Skin epidermis (tissue), 12 donors: Measurements from ENCODE around the gene NAP1L5.
A peak's percentile ranks its signal among the peaks of the same experiment; 100 is the strongest.

Experiments used
- H3K27ac ChIP-seq, 21 experiments: fragments of 200-600 bp; sonication (generic) in 11 of 21; one replicate each; pipeline ENCODE4 v1.5.0; 2020; ENCODE audit warnings: mild to moderate bottlenecking in 3 of 21, inconsistent platforms in 2 of 21, moderate library complexity in 2 of 21
- H3K4me3 ChIP-seq, 7 experiments: fragments of 200-600 bp; sonication (generic) in 2 of 7; one replicate each; pipeline ENCODE4 v1.5.0; 2020; ENCODE audit warnings: inconsistent platforms in 2 of 7, mild to moderate bottlenecking in 2 of 7, moderate library complexity in 1 of 7

Gene NAP1L5, protein sequence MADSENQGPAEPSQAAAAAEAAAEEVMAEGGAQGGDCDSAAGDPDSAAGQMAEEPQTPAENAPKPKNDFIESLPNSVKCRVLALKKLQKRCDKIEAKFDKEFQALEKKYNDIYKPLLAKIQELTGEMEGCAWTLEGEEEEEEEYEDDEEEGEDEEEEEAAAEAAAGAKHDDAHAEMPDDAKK

DNA sequence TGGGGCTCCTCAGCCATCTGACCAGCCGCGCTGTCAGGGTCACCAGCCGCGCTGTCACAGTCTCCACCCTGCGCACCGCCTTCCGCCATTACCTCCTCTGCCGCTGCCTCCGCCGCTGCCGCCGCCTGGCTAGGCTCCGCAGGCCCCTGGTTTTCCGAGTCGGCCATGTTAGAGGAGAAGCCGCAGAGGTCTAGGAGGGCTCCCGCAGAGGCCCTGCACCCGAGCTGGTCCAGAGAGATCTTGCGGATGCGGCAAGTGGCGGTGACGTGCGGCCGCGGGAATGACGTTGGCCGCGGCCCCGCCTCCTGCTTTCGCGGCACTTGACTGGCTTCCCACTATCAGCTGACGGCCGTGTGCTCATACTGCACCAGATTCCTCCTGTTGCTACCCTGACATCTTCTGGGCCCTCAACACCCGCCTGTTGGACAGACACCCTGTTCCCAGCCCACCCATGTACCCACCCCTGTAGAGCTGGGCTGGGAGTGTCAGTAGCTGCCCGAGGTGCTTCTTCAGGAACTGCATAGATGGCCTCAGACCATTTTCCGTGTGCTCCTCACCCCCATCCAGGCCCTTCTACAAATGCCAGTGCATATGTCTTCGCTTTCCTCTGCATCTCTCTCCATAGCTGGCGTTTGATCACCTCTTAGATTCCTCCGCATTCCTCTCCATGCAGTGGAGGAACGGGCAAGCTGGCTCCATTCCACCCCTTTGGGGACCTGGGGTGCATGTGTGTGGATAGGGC is at the start of gene NAP1L5:
Gene NAP1L5, minus strand, starts transcription at position 242 of the 742 bp plus-strand sequence. Its CDS starts 75 bp downstream, at position 167.
- Histone ChIP-seq H3K4me3 (peak within 1 kb of the TSS; percentile 42 to 63 (median 53)), H3K27ac (peak within 1 kb of the TSS in 17 of 21 experiments; percentile 0 to 81 (median 64))

DNA sequence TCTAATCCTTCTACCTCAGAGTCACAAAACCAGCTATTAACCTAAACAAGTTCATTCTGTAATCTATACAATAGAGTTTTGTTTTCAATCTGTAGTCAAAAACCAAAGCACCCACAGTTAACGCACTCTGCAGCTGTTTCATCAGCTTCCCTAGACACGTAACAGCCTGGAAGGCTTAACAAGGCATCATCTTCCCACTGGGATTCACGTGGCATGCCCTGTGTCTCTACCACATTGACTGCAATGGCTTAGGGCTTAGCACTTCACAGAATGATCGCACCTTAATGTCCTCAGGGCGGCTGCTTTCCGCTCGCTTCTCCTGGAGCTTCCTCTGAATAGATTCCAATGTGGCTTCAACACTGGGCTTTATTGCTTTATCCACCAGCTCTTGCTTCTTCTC is 49.7 kb upstream of the NAP1L5 start:
- Histone ChIP-seq H3K27ac (no peak overlapping the region), H3K4me3 (no peak overlapping the region)

DNA sequence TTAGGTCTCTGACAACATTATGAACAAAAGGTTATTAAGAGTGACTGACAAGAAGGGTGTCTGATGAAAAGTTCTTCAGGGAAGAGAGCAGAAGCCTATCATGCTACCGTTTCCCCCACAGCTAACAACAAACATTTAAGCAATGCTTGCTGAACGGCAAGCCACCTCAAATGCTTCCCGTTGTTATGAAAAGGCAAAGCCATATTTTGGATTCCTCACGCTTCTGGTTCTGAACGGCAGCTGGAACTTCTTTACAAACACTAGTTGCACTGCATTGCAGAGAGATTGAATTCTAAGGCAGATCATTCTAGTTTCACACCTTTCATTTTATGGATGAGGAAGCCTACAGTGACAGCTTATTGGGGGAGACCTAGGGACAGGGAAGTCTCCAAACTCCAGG is 48.6 kb upstream of the NAP1L5 start:
- no peak overlapping the region for H3K27ac ChIP-seq
- no peak overlapping the region for H3K4me3 ChIP-seq

DNA sequence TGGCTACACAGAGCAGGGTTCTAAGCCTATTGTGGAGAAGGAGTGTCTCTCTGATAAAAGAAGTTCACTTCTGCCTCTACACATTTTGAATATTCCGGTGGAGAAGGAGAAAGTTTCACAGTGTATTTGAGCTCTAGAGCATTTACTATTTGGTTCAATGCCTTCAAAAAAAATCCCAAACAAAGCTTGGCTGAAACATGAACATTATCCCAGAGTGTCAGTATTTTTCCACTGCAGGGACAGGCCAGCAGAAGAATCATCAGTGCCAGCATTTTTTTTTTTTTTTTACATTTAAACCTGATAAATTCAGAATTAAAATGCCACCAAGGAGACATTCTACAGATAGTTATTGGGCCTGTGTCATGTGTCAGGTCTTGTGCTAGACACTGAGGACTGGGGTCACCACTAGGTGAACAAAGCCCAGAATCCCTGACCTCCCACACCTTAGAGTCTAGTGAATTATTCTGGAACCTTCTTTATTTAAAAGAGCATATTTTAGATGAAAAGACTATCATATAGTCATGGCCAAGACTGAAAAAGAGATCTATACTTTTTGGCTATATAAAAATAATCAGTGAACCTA is 48.0 kb upstream of the NAP1L5 start:
- H3K27ac ChIP-seq: peak overlapping the region in 2 of 21 experiments; percentile 12 to 29
- no peak overlapping the region for H3K4me3 ChIP-seq

DNA sequence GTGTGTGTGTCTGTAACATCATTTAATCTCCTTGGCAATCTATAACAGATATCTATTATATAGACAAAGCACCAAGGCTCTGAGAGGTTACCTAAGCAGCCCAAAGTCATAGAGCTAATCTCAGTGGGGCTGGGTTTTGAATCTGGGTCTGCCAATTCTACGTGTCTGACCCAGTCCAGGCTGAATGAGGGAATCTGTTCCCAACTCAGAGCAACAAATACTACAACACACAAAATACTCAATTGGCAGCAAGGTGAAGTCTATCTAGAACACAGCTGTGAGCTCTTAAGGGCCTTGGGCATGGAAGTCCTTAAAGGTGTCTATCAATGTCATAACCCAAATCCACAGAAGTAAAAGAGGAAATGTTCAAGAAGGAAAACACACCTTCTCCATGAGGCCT is 47.5 kb upstream of the NAP1L5 start:
- peak overlapping the region in 2 of 21 experiments; percentile 12 to 29 for H3K27ac ChIP-seq
- no peak overlapping the region for H3K4me3 ChIP-seq

DNA sequence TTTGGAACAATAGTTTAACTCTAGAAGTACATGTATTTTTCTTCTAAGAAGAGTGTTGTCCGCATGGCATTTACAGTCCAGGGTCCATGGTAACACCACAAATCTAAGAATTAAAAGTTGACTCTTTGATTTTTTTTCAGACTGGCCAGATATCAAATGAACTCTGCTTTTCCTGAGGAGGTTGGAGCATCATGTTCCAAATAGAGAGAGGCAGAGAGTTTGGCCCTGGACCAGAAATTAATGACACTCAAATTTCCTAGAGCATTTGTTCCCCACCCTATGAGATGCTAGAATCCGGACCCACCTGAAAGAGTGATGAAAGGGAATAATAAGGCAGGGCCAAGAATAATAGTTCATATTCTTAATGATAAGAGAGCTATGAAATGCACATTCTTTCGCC is 47.0 kb upstream of the NAP1L5 start:
- Histone ChIP-seq H3K27ac (no peak overlapping the region), H3K4me3 (no peak overlapping the region)

DNA sequence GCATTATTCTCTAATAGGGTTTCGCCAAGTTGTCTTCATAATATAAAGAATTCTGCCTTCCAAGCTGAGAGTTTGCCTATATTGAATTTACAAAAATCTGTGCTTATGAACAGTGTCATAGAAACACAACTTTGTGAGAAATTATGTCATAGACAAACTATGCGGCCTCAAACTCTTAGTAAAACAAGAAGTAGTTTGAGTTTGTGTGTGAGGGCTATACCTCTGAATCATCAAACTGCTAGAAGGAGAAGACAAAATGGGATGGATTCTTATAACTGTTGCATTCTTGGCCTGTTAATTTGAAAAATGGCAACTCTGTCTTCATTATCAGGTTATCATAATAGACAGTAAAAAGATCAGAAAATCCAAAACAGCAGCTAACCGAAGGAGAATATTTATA is 46.1 kb upstream of the NAP1L5 start:
- Histone ChIP-seq H3K4me3 (no peak overlapping the region), H3K27ac (no peak overlapping the region)

DNA sequence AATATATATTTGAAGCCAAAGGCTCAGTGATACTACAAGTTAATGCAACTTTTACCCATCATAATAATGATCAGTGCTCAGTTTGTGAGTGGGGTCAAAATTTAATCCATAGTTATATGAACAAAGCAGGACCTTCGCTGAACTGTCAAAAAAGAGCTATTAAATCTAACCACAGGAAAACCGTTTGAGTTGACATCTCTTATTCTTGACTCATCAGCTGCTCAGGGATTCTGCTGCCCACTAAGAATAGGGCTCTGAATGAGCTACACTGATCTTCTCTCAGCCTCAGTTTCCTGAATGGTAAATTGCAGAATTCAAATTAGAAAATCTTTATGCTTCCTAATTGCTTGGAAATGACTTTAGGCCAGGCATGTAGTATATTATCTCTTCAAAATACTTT is 44.9 kb upstream of the NAP1L5 start:
- Histone ChIP-seq H3K27ac (no peak overlapping the region), H3K4me3 (no peak overlapping the region)

DNA sequence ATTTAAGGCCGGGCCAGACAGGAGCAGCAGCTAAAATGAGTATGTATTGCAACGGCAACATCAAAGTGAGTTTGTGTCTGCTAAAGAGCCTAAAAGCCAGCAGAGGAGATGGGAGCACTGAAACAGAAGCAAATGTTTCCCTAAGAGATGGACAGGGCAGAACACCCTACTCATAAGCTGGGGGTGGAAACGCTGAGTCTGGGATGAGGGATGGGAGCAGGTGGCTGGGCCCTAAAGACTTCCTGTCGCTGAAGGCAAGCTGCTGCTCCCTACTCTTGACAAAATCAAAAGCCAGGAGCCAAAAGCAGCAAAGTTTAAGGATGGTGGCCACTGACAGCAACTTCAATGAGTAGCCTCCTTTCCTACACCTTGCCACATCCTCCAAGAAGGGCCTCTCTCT is 40.6 kb upstream of the NAP1L5 start:
- H3K4me3 ChIP-seq: no peak overlapping the region
- peak overlapping the region in 2 of 21 experiments; percentile 10 to 11 for H3K27ac ChIP-seq

DNA sequence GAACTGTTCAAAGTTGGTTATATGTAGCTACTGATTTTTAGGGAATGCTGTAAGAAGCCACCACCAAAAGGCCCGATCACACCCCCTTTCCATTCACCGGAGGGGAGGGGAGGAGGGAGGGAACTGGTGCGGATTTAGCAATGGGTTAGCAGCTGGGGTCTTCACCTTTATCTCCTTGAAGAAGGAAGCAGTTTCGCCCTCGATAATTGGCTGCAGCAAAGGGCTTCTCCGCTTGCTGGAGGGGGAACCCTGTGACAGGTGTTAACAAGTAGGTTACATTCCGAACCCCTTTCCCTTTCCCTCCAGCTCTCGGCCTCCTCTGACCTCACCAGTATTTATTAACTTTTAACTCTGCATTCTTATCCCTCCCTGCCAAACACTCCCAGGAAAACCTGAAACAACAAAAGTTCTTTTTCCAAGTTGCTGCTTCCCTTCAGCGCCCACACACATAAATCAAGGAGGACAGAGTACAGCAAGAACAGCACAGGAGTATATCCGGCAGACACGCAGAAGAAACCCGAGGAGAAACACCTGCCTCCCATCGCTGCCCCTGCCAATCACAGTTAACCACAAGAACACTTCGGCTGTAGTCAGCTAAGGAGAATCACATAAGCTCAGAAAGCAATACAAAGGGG is 39.8 kb upstream of the NAP1L5 start:
- H3K27ac ChIP-seq: peak overlapping the region in 3 of 21 experiments; percentile 10 to 49 (median 11)
- H3K4me3 ChIP-seq: no peak overlapping the region

DNA sequence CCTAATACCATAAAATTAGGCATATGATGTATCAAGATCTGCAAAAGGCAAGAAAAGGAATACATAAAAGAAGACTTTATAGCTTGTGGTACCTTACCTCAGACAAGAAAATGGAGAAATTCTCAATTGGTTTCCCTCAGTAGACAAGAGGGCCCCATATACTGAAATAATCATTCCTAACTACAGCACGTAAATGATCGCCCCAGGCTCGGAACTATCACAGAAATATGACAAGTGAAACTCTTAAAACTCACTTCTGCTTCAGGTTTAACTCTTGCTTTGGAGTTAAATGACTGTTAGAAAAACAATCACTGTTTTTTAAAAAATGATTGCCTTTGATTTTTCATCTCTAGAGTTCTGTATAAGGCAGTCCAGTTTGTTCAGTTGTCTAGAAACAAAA is 38.6 kb upstream of the NAP1L5 start:
- Histone ChIP-seq H3K27ac (no peak overlapping the region), H3K4me3 (no peak overlapping the region)

DNA sequence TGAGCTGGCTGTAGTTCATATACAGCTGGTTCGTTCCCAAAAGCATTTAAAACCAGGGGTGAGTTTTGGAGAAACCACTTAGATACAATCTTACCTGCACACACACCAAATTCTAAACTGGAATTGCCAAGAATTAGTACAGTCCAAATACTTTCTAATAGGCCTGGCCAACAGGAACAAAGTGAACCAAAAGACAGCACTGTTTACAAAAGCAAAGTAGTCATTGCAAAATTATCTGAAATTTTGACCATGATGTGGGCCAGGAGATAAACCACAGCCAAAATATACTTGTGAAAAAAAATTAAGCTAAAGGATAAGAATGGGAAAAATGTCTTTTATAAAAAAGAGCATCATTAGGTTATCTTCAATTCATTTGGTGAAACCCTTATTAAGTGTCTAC is 37.9 kb upstream of the NAP1L5 start:
- no peak overlapping the region for H3K4me3 ChIP-seq
- H3K27ac ChIP-seq: peak overlapping the region in 1 of 21 experiments; percentile 35

DNA sequence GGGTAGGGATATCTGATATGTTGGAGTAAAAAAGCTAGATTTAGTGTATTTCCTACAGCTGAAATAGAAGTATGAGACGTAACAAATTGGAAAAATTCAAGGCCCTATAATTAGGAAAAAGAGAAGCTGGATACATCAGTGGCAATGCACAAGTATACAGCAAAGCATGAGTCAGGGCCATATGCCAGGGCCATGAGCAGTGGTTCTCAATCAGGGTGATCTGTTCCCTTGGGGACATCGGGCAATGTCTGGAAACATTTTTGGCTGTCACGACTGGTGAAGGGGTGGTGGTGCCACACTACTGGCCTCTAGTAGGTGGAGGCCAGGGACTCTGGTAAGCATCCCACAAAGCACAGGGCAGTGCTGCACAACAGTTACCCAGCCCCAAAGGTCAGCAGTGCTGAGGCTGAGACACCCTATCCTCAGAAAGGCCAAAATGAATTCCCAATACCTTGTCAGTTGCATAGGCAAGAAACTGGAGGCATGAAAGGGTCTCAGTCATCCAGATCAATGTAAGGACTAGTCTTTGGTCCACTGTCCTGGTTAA is 36.8 kb upstream of the NAP1L5 start:
- H3K4me3 ChIP-seq: no peak overlapping the region
- no peak overlapping the region for H3K27ac ChIP-seq

DNA sequence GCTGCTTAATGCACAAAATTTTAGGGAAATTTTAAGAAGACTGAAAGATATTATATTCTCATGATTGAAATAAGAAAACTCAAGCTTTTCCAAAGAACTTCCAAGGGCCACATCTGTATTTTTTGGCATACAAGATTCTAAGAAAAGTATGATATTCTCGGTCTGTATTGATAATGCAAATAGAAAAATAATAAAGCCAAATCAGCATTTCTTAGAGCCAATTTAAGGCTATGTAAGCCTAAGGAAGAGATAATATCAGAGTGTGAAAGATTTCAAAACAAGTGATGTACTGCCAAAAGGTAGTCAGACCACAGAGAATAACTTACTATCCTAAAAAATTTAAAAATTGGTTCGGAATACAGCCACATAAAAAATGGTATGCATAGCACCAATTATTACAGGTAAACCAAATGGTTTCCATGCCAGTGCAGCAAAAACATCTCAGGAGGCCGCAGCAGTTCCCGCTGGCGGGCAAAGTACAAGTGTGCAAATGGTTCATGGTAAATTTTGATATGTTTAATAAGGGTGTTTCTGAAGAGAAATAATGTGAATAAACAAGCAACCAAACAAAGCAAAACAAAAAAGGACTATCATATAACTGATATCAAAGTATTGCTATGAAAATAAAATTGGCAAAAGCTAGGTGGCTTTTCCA is 35.2 kb upstream of the NAP1L5 start:
- H3K27ac ChIP-seq: no peak overlapping the region
- no peak overlapping the region for H3K4me3 ChIP-seq

DNA sequence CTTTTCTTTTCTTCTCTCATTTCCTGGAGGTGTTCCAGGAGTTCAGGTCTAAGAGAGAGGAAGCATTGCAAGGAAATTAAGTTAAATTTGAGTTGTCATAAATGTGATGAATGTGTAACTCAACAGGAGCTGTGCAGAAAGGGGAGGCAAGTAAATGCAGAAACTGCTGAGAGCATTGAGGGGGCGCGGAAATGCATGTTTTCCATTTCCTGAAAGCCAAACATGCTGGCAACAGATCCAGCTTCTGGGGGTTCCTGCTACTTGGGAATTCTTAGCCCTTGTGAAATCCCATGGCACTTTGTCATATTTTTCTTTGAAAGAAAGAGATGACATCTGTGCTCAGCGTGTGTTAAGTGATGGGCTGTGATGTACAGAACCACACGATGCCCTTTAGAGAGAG is 33.8 kb upstream of the NAP1L5 start:
- Histone ChIP-seq H3K27ac (no peak overlapping the region), H3K4me3 (no peak overlapping the region)

DNA sequence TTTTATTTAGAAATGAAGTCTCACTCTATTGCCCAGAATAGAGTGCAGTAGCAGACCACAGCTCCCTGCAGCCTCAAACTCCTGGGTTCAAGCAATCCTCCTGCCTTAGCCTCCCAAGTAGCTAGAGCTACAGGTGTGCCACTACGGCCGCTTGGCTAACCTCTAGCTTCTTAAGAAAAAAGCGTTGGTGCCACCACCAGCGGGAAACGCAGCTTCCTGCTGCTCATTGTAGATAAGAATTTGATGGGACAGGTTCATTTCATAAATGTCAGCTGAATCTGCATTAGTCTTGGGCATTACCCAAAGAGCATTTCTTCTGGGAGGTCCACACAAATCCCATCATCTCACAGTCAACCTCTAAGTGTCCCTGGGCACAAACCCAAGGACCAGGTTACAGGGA is 33.2 kb upstream of the NAP1L5 start:
- Histone ChIP-seq H3K4me3 (no peak overlapping the region), H3K27ac (no peak overlapping the region)

DNA sequence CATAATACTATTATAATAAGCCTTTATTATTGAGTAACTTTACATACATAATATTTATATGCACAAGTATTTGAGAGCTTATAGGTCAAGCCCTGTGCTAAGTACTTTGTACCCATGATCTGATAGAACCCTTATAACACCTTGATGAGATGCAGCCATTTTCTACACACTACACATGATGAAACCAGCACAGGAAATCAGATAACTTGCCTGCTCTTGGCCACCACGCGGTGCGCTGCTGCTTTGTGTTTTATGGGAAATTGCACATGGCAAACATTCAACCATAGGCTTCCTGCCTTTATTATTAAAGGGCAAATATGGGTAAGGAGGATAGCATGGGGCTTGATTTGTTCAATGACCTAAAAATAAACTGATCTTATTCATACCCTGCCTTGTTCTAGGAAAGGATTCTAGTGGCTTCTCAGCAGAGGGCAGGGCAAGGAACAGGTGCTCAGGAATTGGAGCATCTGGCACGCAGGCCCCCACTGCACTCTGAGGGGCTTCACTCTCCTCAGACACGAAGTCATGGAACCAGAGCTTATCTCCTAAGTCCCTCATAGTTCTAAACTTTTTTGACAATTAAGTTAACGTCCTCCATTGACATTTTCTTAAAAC is 31.6 kb upstream of the NAP1L5 start:
- Histone ChIP-seq H3K27ac (no peak overlapping the region), H3K4me3 (no peak overlapping the region)

DNA sequence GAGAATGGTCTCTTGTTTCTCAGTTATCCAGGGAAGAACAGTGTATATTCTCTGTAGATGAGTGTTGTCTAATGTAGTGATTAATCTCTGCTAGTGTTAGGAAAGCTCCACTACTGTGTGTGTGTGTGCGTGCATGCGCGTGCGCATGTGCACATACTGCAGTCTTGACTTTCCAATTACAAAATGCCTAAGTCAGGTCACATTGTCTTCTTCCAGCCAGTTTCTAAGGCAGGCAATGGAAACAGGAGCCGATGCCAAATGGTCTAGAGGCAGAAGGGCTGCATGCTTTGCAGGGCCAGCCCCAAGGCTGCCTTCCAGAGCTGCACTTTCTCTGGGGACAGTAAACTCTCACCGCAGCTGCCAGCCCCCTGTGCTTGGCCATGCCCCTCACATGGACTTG is 30.5 kb upstream of the NAP1L5 start:
- no peak overlapping the region for H3K27ac ChIP-seq

DNA sequence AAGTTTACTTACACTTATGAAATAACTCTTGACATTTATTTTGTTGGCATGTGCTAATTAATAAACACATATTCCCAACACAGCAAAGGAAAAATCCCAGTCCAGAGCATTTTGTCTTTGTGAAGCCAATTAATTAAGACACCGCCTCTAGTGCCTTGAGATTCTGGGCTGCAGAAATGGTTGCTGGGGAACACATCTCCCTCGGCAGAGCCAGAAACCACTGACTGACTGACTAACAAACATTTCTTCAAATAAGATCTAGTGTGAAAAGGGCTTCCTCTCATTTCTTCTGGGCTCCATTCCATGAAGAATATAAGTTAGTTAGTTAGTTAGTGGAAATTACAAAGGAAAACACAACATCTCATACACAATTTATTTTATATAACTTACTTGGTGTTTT is 28.4 kb upstream of the NAP1L5 start:
- Histone ChIP-seq H3K27ac (no peak overlapping the region), H3K4me3 (no peak overlapping the region)

More for the DNA sequence above, 30.5 kb upstream of the NAP1L5 start:
- H3K4me3 ChIP-seq: no peak overlapping the region

DNA sequence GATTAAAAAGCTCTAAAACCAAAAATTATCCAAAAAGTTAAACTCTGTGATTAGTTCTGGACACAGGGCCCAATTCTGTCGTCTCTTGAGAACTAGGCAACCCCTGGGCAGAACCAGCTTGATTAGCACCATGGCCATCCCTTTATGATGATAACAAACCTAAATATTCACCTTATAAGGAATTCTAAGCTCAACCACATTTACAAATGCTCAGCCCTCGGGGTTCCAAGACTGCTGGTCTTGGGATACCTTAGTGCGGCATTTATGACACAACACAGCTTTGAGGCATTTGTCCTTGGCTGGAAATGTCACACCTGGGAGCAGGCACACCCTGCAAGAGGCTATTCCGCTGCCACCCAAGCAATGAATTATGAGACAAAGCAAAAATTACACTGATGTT is 27.5 kb upstream of the NAP1L5 start:
- no peak overlapping the region for H3K27ac ChIP-seq
- no peak overlapping the region for H3K4me3 ChIP-seq
